Measurements from ENCODE around the gene HECW1.

The HECW1 gene

DNA sequence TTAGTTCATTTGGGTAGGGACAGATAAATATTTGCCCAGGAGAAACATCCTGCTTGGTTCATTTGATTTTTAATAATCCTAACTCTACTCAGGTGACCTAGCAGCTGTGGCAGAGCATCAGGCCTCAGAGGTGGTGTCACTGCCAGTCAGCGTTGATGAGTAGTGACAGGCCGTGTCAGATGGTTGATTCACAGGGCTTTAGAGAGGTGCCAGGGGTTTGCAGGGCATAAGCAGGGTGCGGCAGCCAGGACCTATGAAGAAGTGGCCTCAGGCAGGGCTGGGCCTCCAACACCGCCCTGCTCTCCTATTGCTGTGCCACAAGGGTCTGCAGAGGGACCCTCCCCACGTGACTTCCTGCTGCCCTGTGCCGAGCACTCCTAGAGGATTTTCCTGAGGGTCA, 128.1 kb downstream of the HECW1 start:
- DNase-seq (ENCODE audit: insufficient read length, low spot score) (no peak), FAIRE-seq (no peak)
- TF ChIP-seq POLR2AphosphoS5 (IDR thresholded peaks at IDR 0.05; ENCODE audit: low read depth, low read length) (no peak), SPI1 (IDR thresholded peaks at IDR 0.05; ENCODE audit: low read depth, low read length) (no peak), PAX5 (IDR thresholded peaks at IDR 0.05; ENCODE audit: insufficient read depth, low read length, severe bottlenecking) (no peak), POLR2A (IDR thresholded peaks at IDR 0.05; ENCODE audit: low read depth, low read length) (no peak), POU2F2 (IDR thresholded peaks at IDR 0.05; ENCODE audit: low read depth, low read length) (no peak), TAF1 (IDR thresholded peaks at IDR 0.05; ENCODE audit: low read depth, low read length) (no peak)

DNA sequence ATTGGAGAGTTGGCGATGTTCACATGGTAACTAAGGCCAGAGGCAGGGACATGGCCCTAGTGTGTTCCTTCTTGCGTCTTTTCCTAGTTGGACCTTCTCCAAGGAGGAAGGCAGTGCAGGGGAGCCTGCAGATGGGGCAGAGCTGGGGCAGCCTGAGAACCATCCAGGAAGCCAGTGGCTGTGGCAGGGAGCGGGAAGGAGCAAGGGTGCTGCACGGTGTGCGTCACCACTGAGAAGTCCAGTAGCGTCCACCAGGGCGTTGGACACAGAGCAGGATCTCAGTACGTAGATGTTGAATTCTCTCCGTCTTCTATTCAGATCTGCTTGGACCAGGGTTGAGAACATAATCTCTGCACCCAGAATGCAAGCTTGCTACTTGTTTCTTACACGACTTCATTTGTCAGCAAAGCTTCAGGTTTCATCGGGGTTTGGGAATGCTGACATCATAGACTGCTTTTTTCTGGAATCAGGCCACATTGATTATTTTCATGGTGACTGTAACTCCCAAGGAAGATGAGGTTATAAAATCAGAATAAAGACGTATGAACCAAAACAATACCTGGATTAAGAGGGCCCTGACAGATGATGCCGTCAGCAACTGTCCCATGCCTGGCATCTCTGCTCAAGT, 130.3 kb downstream of the HECW1 start:
- TF ChIP-seq PAX5 (IDR thresholded peaks at IDR 0.05; ENCODE audit: insufficient read depth, low read length, severe bottlenecking) (no peak), POLR2AphosphoS5 (IDR thresholded peaks at IDR 0.05; ENCODE audit: low read depth, low read length) (no peak), POLR2A (IDR thresholded peaks at IDR 0.05; ENCODE audit: low read depth, low read length) (no peak), POU2F2 (IDR thresholded peaks at IDR 0.05; ENCODE audit: low read depth, low read length) (no peak), SPI1 (IDR thresholded peaks at IDR 0.05; ENCODE audit: low read depth, low read length) (no peak), TAF1 (IDR thresholded peaks at IDR 0.05; ENCODE audit: low read depth, low read length) (no peak)
- FAIRE-seq: no peak
- DNase-seq (ENCODE audit: insufficient read length, low spot score): no peak

DNA sequence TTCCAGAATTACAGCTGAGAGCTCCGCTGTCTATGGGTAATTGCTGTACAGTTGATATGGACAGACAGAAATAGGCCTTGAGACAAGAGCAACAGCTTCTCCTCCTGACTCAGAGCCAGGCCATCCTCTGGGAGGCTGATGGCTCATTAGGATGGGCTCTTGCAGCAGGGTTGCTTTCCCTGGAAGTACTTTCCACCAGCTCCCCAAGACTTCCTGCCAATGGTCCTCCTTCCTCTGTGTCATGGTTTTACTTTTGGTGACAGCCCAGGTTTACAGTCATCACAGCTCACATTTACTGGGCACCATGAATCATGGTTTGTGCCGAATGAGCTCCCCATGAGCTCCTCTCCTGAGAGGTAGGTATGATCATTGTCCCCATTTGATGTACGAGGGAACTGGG, 131.8 kb downstream of the HECW1 start:
- DNase-seq (ENCODE audit: insufficient read length, low spot score) (no peak), FAIRE-seq (no peak)
- TF ChIP-seq POLR2AphosphoS5 (IDR thresholded peaks at IDR 0.05; ENCODE audit: low read depth, low read length): no peak
- TF ChIP-seq SPI1 (IDR thresholded peaks at IDR 0.05; ENCODE audit: low read depth, low read length): no peak
- no peak for TF ChIP-seq TAF1 (IDR thresholded peaks at IDR 0.05; ENCODE audit: low read depth, low read length)
- TF ChIP-seq PAX5 (IDR thresholded peaks at IDR 0.05; ENCODE audit: insufficient read depth, low read length, severe bottlenecking): no peak
- no peak for TF ChIP-seq POU2F2 (IDR thresholded peaks at IDR 0.05; ENCODE audit: low read depth, low read length)

DNA sequence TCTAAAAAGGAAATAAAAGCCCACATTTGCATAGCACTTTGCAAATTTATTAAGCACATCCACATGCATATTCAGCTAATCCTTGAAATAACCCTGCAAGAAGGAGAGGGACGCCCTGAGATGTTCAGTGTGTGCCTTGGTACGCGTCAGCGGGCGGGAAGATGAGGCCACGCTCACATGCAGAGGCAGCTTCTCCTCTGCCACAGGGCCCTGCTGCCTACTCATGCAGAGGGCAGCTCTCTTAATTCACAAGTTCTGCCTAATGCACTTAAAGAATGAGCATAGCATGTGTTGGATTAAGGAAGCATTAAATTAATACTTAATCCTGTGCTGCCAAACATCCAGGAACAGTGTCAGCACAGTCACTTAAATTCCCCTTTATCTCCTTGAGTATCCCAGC, 132.3 kb downstream of the HECW1 start:
- FAIRE-seq: no peak
- TF ChIP-seq SPI1 (IDR thresholded peaks at IDR 0.05; ENCODE audit: low read depth, low read length): no peak
- TF ChIP-seq POLR2AphosphoS5 (IDR thresholded peaks at IDR 0.05; ENCODE audit: low read depth, low read length): no peak
- TF ChIP-seq PAX5 (IDR thresholded peaks at IDR 0.05; ENCODE audit: insufficient read depth, low read length, severe bottlenecking): no peak
- TF ChIP-seq POLR2A (IDR thresholded peaks at IDR 0.05; ENCODE audit: low read depth, low read length): no peak
- no peak for TF ChIP-seq POU2F2 (IDR thresholded peaks at IDR 0.05; ENCODE audit: low read depth, low read length)
- no peak for DNase-seq (ENCODE audit: insufficient read length, low spot score)

DNA sequence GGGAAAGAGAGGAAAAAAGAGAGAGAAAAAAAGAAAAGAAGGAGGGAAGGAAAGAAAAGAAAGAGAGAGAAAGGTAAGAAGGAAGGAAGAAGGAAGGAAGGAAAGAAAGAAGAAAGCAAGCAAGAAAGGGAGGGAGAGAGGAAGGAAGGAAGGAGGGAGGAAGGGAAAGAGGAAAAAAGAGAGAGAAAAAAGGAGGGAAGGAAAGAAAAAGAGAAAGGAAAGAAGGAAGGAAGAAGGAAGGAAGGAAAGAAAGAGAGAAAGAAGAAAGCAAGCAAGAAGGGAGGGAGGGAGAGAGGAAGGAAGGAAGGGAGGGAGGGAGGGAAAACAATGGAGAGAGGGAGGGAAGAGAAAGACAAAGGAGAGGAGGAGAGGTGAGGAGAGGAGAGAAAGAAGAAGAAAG, 135.3 kb downstream of the HECW1 start:
- FAIRE-seq (no peak), DNase-seq (ENCODE audit: insufficient read length, low spot score) (no peak)
- no peak for TF ChIP-seq TAF1 (IDR thresholded peaks at IDR 0.05; ENCODE audit: low read depth, low read length)
- no peak for TF ChIP-seq PAX5 (IDR thresholded peaks at IDR 0.05; ENCODE audit: insufficient read depth, low read length, severe bottlenecking)
- no peak for TF ChIP-seq SPI1 (IDR thresholded peaks at IDR 0.05; ENCODE audit: low read depth, low read length)
- TF ChIP-seq POLR2AphosphoS5 (IDR thresholded peaks at IDR 0.05; ENCODE audit: low read depth, low read length): no peak
- TF ChIP-seq POU2F2 (IDR thresholded peaks at IDR 0.05; ENCODE audit: low read depth, low read length): no peak
- no peak for TF ChIP-seq POLR2A (IDR thresholded peaks at IDR 0.05; ENCODE audit: low read depth, low read length)

DNA sequence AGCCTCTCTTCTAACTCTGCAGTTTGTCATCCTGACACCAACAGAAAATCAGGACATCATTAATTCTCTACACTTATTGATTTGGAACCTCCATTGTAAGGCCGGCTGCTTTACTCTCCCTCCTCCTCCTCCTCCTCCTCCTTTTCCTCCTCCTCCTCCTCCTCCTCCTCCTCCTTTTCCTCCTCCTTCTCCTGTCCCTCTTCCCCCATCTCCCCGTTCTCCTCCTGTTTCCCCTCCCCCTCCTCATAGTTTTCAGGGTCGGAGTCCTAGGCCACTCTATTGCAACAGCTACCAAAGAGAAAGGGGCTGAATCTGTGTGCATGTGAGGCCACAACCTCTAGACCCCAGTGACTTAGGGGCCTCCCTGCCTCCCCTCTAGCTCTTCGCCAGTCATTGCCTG, 136.1 kb downstream of the HECW1 start:
- no peak for TF ChIP-seq PAX5 (IDR thresholded peaks at IDR 0.05; ENCODE audit: insufficient read depth, low read length, severe bottlenecking)
- no peak for TF ChIP-seq SPI1 (IDR thresholded peaks at IDR 0.05; ENCODE audit: low read depth, low read length)
- no peak for TF ChIP-seq POLR2AphosphoS5 (IDR thresholded peaks at IDR 0.05; ENCODE audit: low read depth, low read length)
- TF ChIP-seq TAF1 (IDR thresholded peaks at IDR 0.05; ENCODE audit: low read depth, low read length): no peak
- no peak for TF ChIP-seq POU2F2 (IDR thresholded peaks at IDR 0.05; ENCODE audit: low read depth, low read length)
- TF ChIP-seq POLR2A (IDR thresholded peaks at IDR 0.05; ENCODE audit: low read depth, low read length): no peak
- FAIRE-seq: no peak
- DNase-seq (ENCODE audit: insufficient read length, low spot score): no peak

DNA sequence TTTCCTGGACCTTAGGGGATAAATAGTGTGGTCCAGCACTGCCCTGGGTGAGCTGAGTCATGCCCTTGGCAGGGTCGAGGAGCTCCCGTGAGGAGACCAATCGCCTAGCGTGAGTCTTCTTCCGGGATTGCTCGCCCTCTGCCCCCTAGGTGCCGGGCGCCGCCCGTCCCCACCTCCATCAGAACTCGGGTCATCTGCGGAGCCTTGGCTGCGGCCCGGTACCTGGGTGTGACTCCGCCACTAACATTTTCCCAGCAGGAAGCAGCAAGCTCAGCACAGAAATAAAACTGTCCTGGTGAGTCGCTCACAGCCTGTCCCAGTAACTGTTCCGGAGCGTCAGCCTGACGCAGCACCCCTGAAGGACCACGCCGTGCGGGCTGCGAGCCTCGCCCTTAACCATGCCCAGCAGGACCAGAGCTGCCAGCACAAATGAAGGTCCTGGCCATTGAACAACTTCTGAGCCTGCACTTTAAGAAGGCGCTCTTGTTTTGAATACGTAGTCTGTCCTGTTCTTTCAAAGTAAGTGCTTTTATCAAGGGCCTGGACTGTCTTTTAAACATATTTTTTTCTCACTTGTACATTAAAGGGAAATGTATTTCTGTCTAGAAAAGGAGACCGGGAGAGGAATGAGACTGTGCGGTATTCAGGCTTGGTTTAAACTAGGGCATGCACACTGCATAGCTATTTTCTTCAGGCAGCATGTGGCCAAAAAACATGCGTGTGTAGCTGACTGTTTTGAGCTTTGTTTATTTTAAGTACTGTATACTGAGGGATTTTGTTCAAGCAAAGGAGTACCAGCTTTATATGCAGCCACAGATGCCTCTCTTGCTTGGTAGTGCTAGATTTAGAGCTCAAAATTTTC, 136.7 kb downstream of the HECW1 start:
- DNase-seq (ENCODE audit: insufficient read length, low spot score) (no peak), FAIRE-seq (no peak)

DNA sequence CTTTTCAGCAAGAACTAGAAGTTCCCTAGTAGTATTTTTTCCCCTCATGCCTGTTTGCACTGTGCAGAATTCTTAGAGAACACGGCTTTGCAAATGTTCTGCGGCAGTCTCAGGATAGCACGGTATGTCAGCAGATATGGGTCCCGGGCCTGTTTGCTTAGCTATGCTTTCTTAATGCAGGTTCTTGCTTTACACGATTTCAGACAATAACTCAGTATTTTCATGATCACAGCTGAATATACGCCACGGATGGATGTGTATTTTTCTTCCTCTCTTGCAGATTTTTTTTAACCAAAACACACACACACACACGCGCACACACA, 137.3 kb downstream of the HECW1 start:
- DNase-seq (ENCODE audit: insufficient read length, low spot score): no peak
- no peak for FAIRE-seq
- no peak for TF ChIP-seq POLR2AphosphoS5 (IDR thresholded peaks at IDR 0.05; ENCODE audit: low read depth, low read length)
- TF ChIP-seq SPI1 (IDR thresholded peaks at IDR 0.05; ENCODE audit: low read depth, low read length): no peak
- TF ChIP-seq POLR2A (IDR thresholded peaks at IDR 0.05; ENCODE audit: low read depth, low read length): no peak
- TF ChIP-seq PAX5 (IDR thresholded peaks at IDR 0.05; ENCODE audit: insufficient read depth, low read length, severe bottlenecking): no peak
- no peak for TF ChIP-seq POU2F2 (IDR thresholded peaks at IDR 0.05; ENCODE audit: low read depth, low read length)
- no peak for TF ChIP-seq TAF1 (IDR thresholded peaks at IDR 0.05; ENCODE audit: low read depth, low read length)

More for the DNA sequence above, 136.7 kb downstream of the HECW1 start:
- TF ChIP-seq POLR2A (IDR thresholded peaks at IDR 0.05; ENCODE audit: low read depth, low read length) (no peak), TAF1 (IDR thresholded peaks at IDR 0.05; ENCODE audit: low read depth, low read length) (no peak), SPI1 (IDR thresholded peaks at IDR 0.05; ENCODE audit: low read depth, low read length) (no peak), PAX5 (IDR thresholded peaks at IDR 0.05; ENCODE audit: insufficient read depth, low read length, severe bottlenecking) (no peak), POU2F2 (IDR thresholded peaks at IDR 0.05; ENCODE audit: low read depth, low read length) (no peak), POLR2AphosphoS5 (IDR thresholded peaks at IDR 0.05; ENCODE audit: low read depth, low read length) (no peak)

DNA sequence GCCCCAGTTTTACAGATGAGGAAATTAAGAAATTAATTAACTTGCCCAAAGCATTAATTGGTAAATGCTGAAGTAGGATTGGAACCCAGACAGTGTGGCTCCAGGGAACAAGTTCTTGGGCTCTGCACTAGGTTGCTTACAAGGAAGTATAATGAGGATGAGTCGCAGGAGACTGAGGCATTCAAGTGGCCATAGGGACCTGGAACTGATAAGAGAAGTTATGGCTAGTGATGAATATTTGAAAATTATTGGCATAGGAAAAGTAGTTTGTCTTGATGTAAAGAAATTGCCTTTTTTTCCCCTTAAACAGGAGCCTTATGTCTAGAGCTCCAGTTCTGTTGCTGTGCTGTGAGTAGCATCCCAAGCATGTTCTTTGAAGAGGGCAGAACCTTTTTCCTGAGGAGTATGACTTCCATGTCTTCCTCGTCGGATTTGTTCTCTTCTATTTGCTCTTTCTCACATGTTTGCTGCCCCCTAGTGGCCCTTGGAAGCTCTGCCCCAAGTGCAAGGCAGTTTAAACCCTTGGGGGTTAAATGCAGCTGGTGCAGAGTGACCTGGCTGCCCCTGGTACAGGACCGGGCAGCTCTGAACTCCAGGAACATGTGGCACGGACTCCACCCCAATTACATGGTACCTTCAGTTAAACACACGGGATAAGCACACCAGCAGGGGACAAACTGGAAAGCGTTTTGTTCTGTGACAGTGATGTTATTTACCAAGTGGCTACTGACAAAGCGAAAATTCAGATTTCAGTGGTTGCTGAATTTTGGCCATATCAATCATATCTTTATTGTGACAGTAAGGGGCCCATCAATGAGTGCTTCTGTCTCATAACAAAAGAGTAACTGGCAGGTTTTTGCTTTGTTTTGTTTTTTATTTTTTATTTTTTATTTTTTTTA, 148.8 kb downstream of the HECW1 start:
- TF ChIP-seq SPI1 (IDR thresholded peaks at IDR 0.05; ENCODE audit: low read depth, low read length) (no peak), TAF1 (IDR thresholded peaks at IDR 0.05; ENCODE audit: low read depth, low read length) (no peak), POLR2A (IDR thresholded peaks at IDR 0.05; ENCODE audit: low read depth, low read length) (no peak), POLR2AphosphoS5 (IDR thresholded peaks at IDR 0.05; ENCODE audit: low read depth, low read length) (no peak), POU2F2 (IDR thresholded peaks at IDR 0.05; ENCODE audit: low read depth, low read length) (no peak), PAX5 (IDR thresholded peaks at IDR 0.05; ENCODE audit: insufficient read depth, low read length, severe bottlenecking) (no peak)
- peak; percentile 85 for FAIRE-seq
- peak; percentile 36 for DNase-seq (ENCODE audit: insufficient read length, low spot score)

All from GM12891 (cell line).